Kidney (tissue), 14 donors: ENCODE measurements around the gene MCU. TPM values are rescaled to one million over a fixed set of nuclear protein-coding genes. Genes with fewer than 3 reads are reported as not detected.
"Not testable (repeated sequence)": the region's sequence is repeated elsewhere in the genome, so short reads cannot be mapped to it uniquely, and the experiment has no call there.

Source experiments
- DNase-seq, 5 donors: peaks; one replicate each; pipeline ENCODE4 v3.0.0-alpha.2; 2013 to 2020
- FAIRE-seq: peaks from 2 replicates; lab custom pipeline; 2012; peaks lifted over from hg19 to GRCh38; lab: Jason Lieb, UNC
- H3K27ac ChIP-seq, 2 donors: one replicate each; pipeline ENCODE4 v1.7.0; 2013; ENCODE audit warnings: low read depth in 2 of 2, low read length in 2 of 2, inconsistent platforms in 1 of 2
- H3K27me3 ChIP-seq: one replicate; pipeline ENCODE4 v1.7.1; 2013; ENCODE audit warnings: low read length, inconsistent platforms; ENCODE audit not compliant: control insufficient read depth, insufficient read depth
- H3K36me3 ChIP-seq, 3 donors: one replicate each; pipeline versions ENCODE4 v1.7.0 to v1.7.1; 2013; ENCODE audit warnings: low read length in 3 of 3, control low read depth in 1 of 3, inconsistent platforms in 1 of 3; ENCODE audit not compliant: insufficient read depth in 3 of 3, control insufficient read depth in 2 of 3
- H3K4me1 ChIP-seq, 3 donors: one replicate each; pipeline versions ENCODE4 v1.7.0 to v1.7.1; 2013; ENCODE audit warnings: low read length in 3 of 3, inconsistent platforms in 1 of 3, low read depth in 1 of 3; ENCODE audit not compliant: control insufficient read depth in 2 of 3, insufficient read depth in 2 of 3
- H3K4me3 ChIP-seq, 3 donors: one replicate each; pipeline versions ENCODE4 v1.7.0 to v1.8.1; 2013; ENCODE audit warnings: low read length in 3 of 3, control low read depth in 1 of 3, inconsistent platforms in 1 of 3
- H3K9ac ChIP-seq, 3 donors: one replicate each; pipeline versions ENCODE4 v1.7.0 to v1.7.1; 2013; ENCODE audit warnings: low read length in 3 of 3, control low read depth in 1 of 3, inconsistent platforms in 1 of 3
- H3K9me3 ChIP-seq, 3 donors: one replicate each; pipeline versions ENCODE4 v1.7.0 to v1.7.1; 2013; ENCODE audit warnings: low read length in 3 of 3, control low read depth in 1 of 3, inconsistent platforms in 1 of 3; ENCODE audit not compliant: control insufficient read depth in 2 of 3, insufficient read depth in 1 of 3
- intact Hi-C: fragments of 100-400 bp; cut with DNase I; formaldehyde crosslinking; loops from one replicate; pipeline ENCODE4 v1.11.1; 2022
- polyA plus RNA-seq: library from polyadenylated mRNA; stranded (reverse); fragments of 350-450 nt; fragmentation: Illumina TruSeq; extraction: RNeasy Lipid Tissue Mini Kit (QIAGEN cat#74804); gene quantifications from one replicate; pipeline ENCODE4 v1.2.3, GENCODE V29; 2014; ENCODE audit warnings: low read depth, low replicate concordance; ENCODE audit not compliant: insufficient read depth
- total RNA-seq: library from RNA; stranded (reverse); fragmentation: NEBNext Ultra II Directional; extraction: Animal tissue kit (Norgen Biotek cat#: 25700); gene quantifications from one replicate; pipeline ENCODE4 v1.2.1, GENCODE V29; 2021
- TF ChIP-seq, protein P1 (sequence below): IDR thresholded peaks from 3 replicates; pipeline ENCODE4 v1.5.1; 2012; ENCODE audit warnings: mild to moderate bottlenecking, moderate library complexity, borderline replicate concordance; ENCODE audit not compliant: insufficient read depth; ENCODE audit errors: extremely low read depth
- donor health status: control.
- donor health status: control.
- donor health status: control.
- donor health status: control.
- donor health status: control.
- donor health status: DM: yes; HTN: yes; CAD: no.
- donor health status: Normal renal cell carcinoma (clear cell type).

The MCU gene
- total and polyA plus RNA-seq, 2 donors from 2014 or later: 18.6 to 37.6 TPM

DNA sequence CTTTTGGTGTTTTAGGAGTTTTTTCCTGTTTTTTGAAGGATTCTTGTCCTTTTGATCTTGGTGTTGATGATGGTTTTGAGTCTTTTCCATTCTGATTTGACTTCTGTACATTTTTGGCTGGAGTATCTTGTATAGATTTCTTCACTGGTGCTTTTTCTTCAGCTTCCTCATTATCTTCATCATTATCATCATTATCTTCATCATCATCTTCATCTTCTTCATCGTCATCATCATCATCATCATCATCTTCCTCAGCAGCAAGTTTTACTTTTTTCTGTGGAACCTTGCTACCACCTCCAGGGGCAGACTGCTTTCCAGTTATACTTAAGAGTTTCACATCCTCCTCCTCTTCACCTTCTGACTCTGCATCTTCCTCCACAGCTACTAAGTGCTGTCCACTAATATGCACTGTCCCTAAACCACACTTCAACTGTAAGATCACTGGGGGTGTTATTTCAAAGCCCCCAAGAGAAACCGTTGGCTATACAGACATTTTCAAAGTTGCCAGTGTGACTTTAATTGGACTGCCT is 225.9 kb downstream of the MCU start:
- FAIRE-seq, intact Hi-C loops: not testable (repeated sequence)

DNA sequence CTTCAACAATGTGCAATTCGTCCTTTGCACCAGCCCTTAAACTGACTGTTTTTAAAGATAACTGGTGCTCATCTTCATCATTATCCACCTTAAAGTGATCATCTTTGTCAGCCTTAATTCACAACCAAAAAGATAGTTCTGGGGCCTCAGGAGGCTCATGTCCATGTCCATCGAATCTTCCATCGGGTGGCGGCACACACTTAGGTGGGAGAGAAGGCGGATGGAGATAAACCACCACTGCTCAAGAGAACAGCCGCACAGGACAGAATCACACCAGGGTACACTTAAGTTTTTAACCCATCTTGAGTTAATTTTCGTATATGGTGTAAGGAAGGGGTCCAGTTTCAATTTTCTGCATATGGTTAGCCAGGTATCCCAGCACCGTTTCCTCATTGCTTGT is 226.4 kb downstream of the MCU start:
- DNase-seq (no peak), FAIRE-seq (no peak)

More for the DNA sequence above, 225.9 kb downstream of the MCU start:
- not testable (repeated sequence) for H3K4me3 ChIP-seq, H3K9me3 ChIP-seq, H3K27ac ChIP-seq, DNase-seq, H3K4me1 ChIP-seq, H3K9ac ChIP-seq, H3K27me3 ChIP-seq, H3K36me3 ChIP-seq

DNA sequence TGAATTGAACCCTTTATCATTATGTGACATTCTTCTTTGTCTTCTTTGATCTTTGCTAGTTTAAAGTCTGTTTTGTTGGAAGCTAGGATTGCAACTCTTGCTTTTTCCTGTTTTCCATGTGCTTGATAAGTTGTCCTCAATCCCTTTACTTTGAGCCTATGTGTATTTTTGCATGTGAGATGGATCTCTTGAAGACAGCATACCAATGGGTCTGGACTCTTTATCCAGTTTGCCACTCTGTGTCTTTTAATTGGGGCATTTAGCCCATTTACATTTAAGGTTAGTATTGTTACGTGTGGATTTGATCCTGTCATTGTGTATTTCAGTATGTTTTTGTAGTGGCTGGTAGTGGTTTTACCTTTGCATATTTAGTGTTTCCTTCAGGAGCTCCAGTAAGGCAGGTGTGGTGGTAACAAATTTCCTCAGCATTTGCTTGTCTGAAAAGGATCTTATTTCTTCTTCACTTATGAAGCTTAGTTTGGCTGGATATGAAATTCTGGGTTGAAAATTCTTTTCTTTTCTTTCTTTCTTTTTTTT is 229.3 kb downstream of the MCU start:
- intact Hi-C loops, FAIRE-seq, H3K9me3 ChIP-seq, H3K4me1 ChIP-seq, H3K36me3 ChIP-seq, H3K27me3 ChIP-seq, DNase-seq, H3K9ac ChIP-seq, H3K27ac ChIP-seq, H3K4me3 ChIP-seq: not testable (repeated sequence)

More for the DNA sequence above, 226.4 kb downstream of the MCU start:
- TF ChIP-seq, protein P1, sequence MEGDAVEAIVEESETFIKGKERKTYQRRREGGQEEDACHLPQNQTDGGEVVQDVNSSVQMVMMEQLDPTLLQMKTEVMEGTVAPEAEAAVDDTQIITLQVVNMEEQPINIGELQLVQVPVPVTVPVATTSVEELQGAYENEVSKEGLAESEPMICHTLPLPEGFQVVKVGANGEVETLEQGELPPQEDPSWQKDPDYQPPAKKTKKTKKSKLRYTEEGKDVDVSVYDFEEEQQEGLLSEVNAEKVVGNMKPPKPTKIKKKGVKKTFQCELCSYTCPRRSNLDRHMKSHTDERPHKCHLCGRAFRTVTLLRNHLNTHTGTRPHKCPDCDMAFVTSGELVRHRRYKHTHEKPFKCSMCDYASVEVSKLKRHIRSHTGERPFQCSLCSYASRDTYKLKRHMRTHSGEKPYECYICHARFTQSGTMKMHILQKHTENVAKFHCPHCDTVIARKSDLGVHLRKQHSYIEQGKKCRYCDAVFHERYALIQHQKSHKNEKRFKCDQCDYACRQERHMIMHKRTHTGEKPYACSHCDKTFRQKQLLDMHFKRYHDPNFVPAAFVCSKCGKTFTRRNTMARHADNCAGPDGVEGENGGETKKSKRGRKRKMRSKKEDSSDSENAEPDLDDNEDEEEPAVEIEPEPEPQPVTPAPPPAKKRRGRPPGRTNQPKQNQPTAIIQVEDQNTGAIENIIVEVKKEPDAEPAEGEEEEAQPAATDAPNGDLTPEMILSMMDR: no peak
- Histone ChIP-seq H3K9me3 (peaks cover 0 to 4% (median 4%) of the 10 kb centered on the region in 3 donors), H3K9ac (no peak overlapping the region), H3K4me3 (no peak overlapping the region), H3K27ac (no peak overlapping the region), H3K36me3 (no peaks in the 10 kb centered on the region), H3K27me3 (no peaks in the 10 kb centered on the region), H3K4me1 (no peaks in the 10 kb centered on the region)
- intact Hi-C loops: no loop called here

DNA sequence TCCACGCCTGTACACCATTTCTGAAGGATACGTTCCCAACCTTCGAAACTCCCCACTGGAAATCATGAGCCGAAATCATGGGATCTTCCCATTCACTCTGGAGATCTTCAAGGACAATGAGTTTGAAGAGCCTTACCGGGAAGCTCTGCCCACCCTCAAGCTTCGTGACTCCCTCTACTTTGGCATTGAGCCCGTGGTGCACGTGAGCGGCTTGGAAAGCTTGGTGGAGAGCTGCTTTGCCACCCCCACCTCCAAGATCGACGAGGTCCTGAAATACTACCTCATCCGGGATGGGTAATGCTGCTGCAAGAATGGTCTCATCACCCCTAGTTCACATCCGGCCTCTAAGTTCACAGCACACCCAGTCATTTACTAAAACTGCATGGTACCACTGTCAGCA is 232.4 kb downstream of the MCU start:
- H3K27me3 ChIP-seq: no peaks in the 10 kb centered on the region
- TF ChIP-seq, protein P1: no peak
- H3K9me3 ChIP-seq: peaks cover 0 to 4% (median 4%) of the 10 kb centered on the region in 3 donors
- no peak overlapping the region for H3K27ac ChIP-seq
- FAIRE-seq: no peak
- H3K4me3 ChIP-seq: no peak overlapping the region
- no peak overlapping the region for H3K9ac ChIP-seq
- no peak for DNase-seq
- intact Hi-C loops: no loop called here
- no peaks in the 10 kb centered on the region for H3K4me1 ChIP-seq
- H3K36me3 ChIP-seq: no peaks in the 10 kb centered on the region
